ENCODE results near the gene RPP40. TPM values are rescaled to one million over a fixed set of nuclear protein-coding genes. Genes with fewer than 3 reads are reported as not detected.

Gene RPP40
- total RNA-seq, 1 experiment from 2014 or later, result 25.9 TPM

GRCh38 chr6:4974962-4975361 lies 28.9 kb downstream of the RPP40 start:
- CTCF ChIA-PET, result no interaction called here
- Histone ChIP-seq H3K27ac (ENCODE audit: low read length) (no peak overlapping the region), H3K36me3 (ENCODE audit: control insufficient read depth, insufficient read depth, low read length) (no peaks in the 10 kb centered on the region), H3K4me1 (ENCODE audit: control insufficient read depth, insufficient read depth, low read length) (no peaks in the 10 kb centered on the region), H3K9me3 (ENCODE audit: control insufficient read depth, insufficient read depth, low read depth, low read length) (peaks cover 3% of the 10 kb centered on the region; the same call in 1 of the 2 replicates), H3K27me3 (ENCODE audit: control insufficient read depth, insufficient read depth, low read length) (no peaks in the 10 kb centered on the region), H3K4me3 (ENCODE audit: low read depth in 2 of 2, low read length in 2 of 2) (no peak overlapping the region)
- intact Hi-C loops (cut with micrococcal nuclease; ENCODE audit: unreplicated experiment) (no loop called here), in situ Hi-C loops (cut with HindIII; ENCODE audit: low pct_unique_long_range_greater_than_20kb, low sequenced_read_pairs) (no loop called here)
- POLR2A ChIA-PET, result interaction anchor here (0.7 kb wide), 1 partner anchor 18 kb away, joined by 3 read pairs; no protein-coding TSS in a partner anchor
- BruUV-seq (replicated peaks), result no TSS peak
- ATAC-seq (no peak), DNase-seq (ENCODE audit: low read depth, low spot score) (no peak)
- TF ChIP-seq TCF7L2 (IDR thresholded peaks at IDR 0.05; ENCODE audit: low read depth, low read length) (no peak), POLR2AphosphoS5 (IDR thresholded peaks at IDR 0.05; ENCODE audit: low read depth, low read length) (no peak), CTCF (IDR thresholded peaks at IDR 0.05) (no peak), SIN3A (IDR thresholded peaks at IDR 0.05; ENCODE audit: borderline replicate concordance, insufficient read depth, low read depth, low read length) (no peak), REST (IDR thresholded peaks at IDR 0.05; ENCODE audit: insufficient read depth in 1 of 2, low read depth in 2 of 2, low read length in 1 of 2) (no peak)

- in situ Hi-C loops (cut with HindIII; ENCODE audit: low pct_unique_long_range_greater_than_20kb, low sequenced_read_pairs) (no loop called here), intact Hi-C loops (cut with micrococcal nuclease; ENCODE audit: unreplicated experiment) (no loop called here)
- ATAC-seq (peak; percentile 30; the same call in 1 of the 2 replicates), DNase-seq (ENCODE audit: low read depth, low spot score) (no peak)
- ChIA-PET POLR2A (no interaction called here), CTCF (no interaction called here)
- Histone ChIP-seq H3K27ac (ENCODE audit: low read length) (no peak overlapping the region), H3K27me3 (ENCODE audit: control insufficient read depth, insufficient read depth, low read length) (no peaks in the 10 kb centered on the region), H3K4me1 (ENCODE audit: control insufficient read depth, insufficient read depth, low read length) (no peaks in the 10 kb centered on the region), H3K36me3 (ENCODE audit: control insufficient read depth, insufficient read depth, low read length) (no peaks in the 10 kb centered on the region), H3K9me3 (ENCODE audit: control insufficient read depth, insufficient read depth, low read depth, low read length) (no peaks in the 10 kb centered on the region; the same call in 1 of the 2 replicates), H3K4me3 (ENCODE audit: low read depth in 2 of 2, low read length in 2 of 2) (no peak overlapping the region)
- no TSS peak for BruUV-seq (replicated peaks)
- no peak for TF ChIP-seq SIN3A (IDR thresholded peaks at IDR 0.05; ENCODE audit: borderline replicate concordance, insufficient read depth, low read depth, low read length)
- no peak for TF ChIP-seq TCF7L2 (IDR thresholded peaks at IDR 0.05; ENCODE audit: low read depth, low read length)
- TF ChIP-seq CTCF (IDR thresholded peaks at IDR 0.05), result no peak
- no peak for TF ChIP-seq POLR2AphosphoS5 (IDR thresholded peaks at IDR 0.05; ENCODE audit: low read depth, low read length)
- TF ChIP-seq REST (IDR thresholded peaks at IDR 0.05; ENCODE audit: insufficient read depth in 1 of 2, low read depth in 2 of 2, low read length in 1 of 2), result no peak
Observed at GRCh38 chr6:4973982-4974745, 29.7 kb downstream of the RPP40 start.

Data from Panc1 (cell line).